HCT116 (cell line): ENCODE data around the gene CACNA1A. TPM values are rescaled to one million over a fixed set of nuclear protein-coding genes. Genes with fewer than 3 reads are reported as not detected.

ENCODE experiments used
- ATAC-seq: fragments of 200-7000 bp; cut with Tn5 transposase; 2 replicates; pipeline ENCODE4 v1.9.1; 2020; ENCODE audit warnings: mild to moderate bottlenecking, moderate library complexity
- BruUV-seq: library from RNA; stranded (reverse); fragments of 400-500 nt; replicated peaks from 2 replicates; lab custom pipeline; 2021; lab: Mats Ljungman, UMichigan
- CTCF ChIA-PET: fragments of 300-600 bp; sonication (Branson Sonifier 250); formaldehyde crosslinking; loops from one replicate; lab custom pipeline; 2021; ENCODE audit warnings: antibody characterized with exemption; lab: Charles Lee
- POLR2A ChIA-PET: fragments of 300-600, 350-600 bp; sonication (Branson Sonifier 250); formaldehyde crosslinking; loops from one replicate; lab custom pipeline; 2021; ENCODE audit warnings: antibody characterized with exemption; lab: Charles Lee
- RAD21 ChIA-PET, 2 experiments: fragments of 300-600 bp; sonication (Branson Sonifier 250); formaldehyde crosslinking; loops; one replicate each; lab custom pipeline; 2023; ENCODE audit warnings: low total read pairs in 2 of 2; ENCODE audit not compliant: uncharacterized antibody in 2 of 2, unreplicated experiment in 2 of 2, low non-redundant PET in 1 of 2; lab: Charles Lee
- DNase-seq: peaks from one replicate; pipeline ENCODE4 v3.0.0-alpha.2; 2010; ENCODE audit warnings: low read depth, low spot score
- H2AFZ ChIP-seq: fragments of 200-600 bp; shearing (Covaris generic), sonication (generic); 2 replicates; pipeline ENCODE4 v1.6.1; 2017; ENCODE audit warnings: low read depth, mixed run types, mixed read lengths, antibody characterized with exemption, low read length; ENCODE audit not compliant: poor library complexity, severe bottlenecking
- H3K27ac ChIP-seq: 2 replicates; pipeline ENCODE4 v1.5.1; 2012; ENCODE audit warnings: low read depth, low read length
- H3K27me3 ChIP-seq: fragments of 200-600 bp; sonication (generic); 2 replicates; pipeline ENCODE4 v1.6.1; 2016; ENCODE audit warnings: mixed run types, low read length, mixed read lengths; ENCODE audit not compliant: insufficient read depth
- H3K36me3 ChIP-seq, 2 experiments: fragments of 200-500 bp in 1 of 2; fragments of 200-600 bp in 1 of 2; sonication (Bioruptor generic) in 1 of 2; sonication (generic) in 1 of 2; 2 replicates each; pipeline versions ENCODE4 v1.5.1 to v1.6.1; 2014 to 2016; ENCODE audit warnings: low read length in 2 of 2, inconsistent platforms in 1 of 2, mixed read lengths in 1 of 2, mixed run types in 1 of 2; ENCODE audit not compliant: insufficient read depth in 2 of 2, control insufficient read depth in 1 of 2
- H3K4me1 ChIP-seq, 2 experiments: fragments of 200-600 bp in 1 of 2; sonication (generic) in 1 of 2; 2 replicates each; pipeline versions ENCODE4 v1.5.1 to v1.6.1; 2012 to 2017; ENCODE audit warnings: low read length in 2 of 2, inconsistent platforms in 1 of 2, mild to moderate bottlenecking in 1 of 2, mixed read lengths in 1 of 2, mixed run types in 1 of 2, moderate library complexity in 1 of 2; ENCODE audit not compliant: insufficient read depth in 2 of 2, control insufficient read depth in 1 of 2
- H3K4me2 ChIP-seq: fragments of 200-600 bp; sonication (generic); 2 replicates; pipeline ENCODE4 v1.6.1; 2017; ENCODE audit warnings: mixed run types, low read length, mixed read lengths
- H3K4me3 ChIP-seq, 2 experiments: fragments of 200-600 bp in 1 of 2; sonication (generic) in 1 of 2; replicated peaks in 1 of 2; 2 replicates each; pipeline ENCODE4 v1.5.1; 2011 to 2016; ENCODE audit warnings: low read length in 2 of 2, control low read depth in 1 of 2, low read depth in 1 of 2, mild to moderate bottlenecking in 1 of 2, mixed read lengths in 1 of 2, mixed run types in 1 of 2
- H3K79me2 ChIP-seq: fragments of 200-600 bp; sonication (generic); 2 replicates; pipeline ENCODE4 v1.6.1; 2017; ENCODE audit warnings: mild to moderate bottlenecking, mixed run types, low read length, moderate library complexity, mixed read lengths; ENCODE audit not compliant: insufficient read depth
- H3K9ac ChIP-seq: fragments of 200-600 bp; sonication (generic); 2 replicates; pipeline ENCODE4 v1.6.1; 2016; ENCODE audit warnings: low read length, mixed read lengths
- H3K9me2 ChIP-seq: fragments of 200-600 bp; sonication (generic), shearing (Covaris generic); 2 replicates; pipeline ENCODE4 v1.6.1; 2017; ENCODE audit warnings: mixed run types, mild to moderate bottlenecking, moderate library complexity; ENCODE audit not compliant: insufficient read depth
- H3K9me3 ChIP-seq, 2 experiments: fragments of 200-500 bp in 1 of 2; fragments of 200-600 bp in 1 of 2; sonication (Bioruptor generic) in 1 of 2; sonication (generic) in 1 of 2; 2 replicates each; pipeline ENCODE4 v1.6.1; 2014 to 2017; ENCODE audit warnings: low read length in 2 of 2, mixed read lengths in 2 of 2, inconsistent platforms in 1 of 2, low read depth in 1 of 2, mild to moderate bottlenecking in 1 of 2, mixed run types in 1 of 2, moderate library complexity in 1 of 2; ENCODE audit not compliant: control insufficient read depth in 1 of 2, insufficient read depth in 1 of 2
- H4K20me1 ChIP-seq: fragments of 200-600 bp; sonication (generic), shearing (Covaris generic); 2 replicates; pipeline ENCODE4 v1.6.1; 2017; ENCODE audit warnings: mixed run types, mild to moderate bottlenecking, moderate library complexity; ENCODE audit not compliant: insufficient read depth
- ATF3 ChIP-seq: IDR thresholded peaks from 2 replicates; pipeline ENCODE4 v1.6.1; 2012
- CBX3 ChIP-seq: IDR thresholded peaks from 2 replicates; pipeline ENCODE4 v1.6.1; 2012; ENCODE audit warnings: low read depth
- CEBPB ChIP-seq: IDR thresholded peaks from 2 replicates; pipeline ENCODE4 v1.6.1; 2012; ENCODE audit warnings: low read depth
- CTCF ChIP-seq, 3 experiments: fragments of 200-600 bp in 1 of 3; sonication (generic) in 1 of 3; IDR thresholded peaks in 2 of 3; conservative IDR thresholded peaks in 1 of 3; 2 replicates each; pipeline ENCODE4 v1.5.1; 2012 to 2017; ENCODE audit warnings: low read depth in 2 of 3, low read length in 2 of 3, antibody characterized with exemption in 1 of 3, borderline replicate concordance in 1 of 3, control low read depth in 1 of 3, mild to moderate bottlenecking in 1 of 3, mixed read lengths in 1 of 3, mixed run types in 1 of 3, moderate library complexity in 1 of 3; ENCODE audit not compliant: insufficient read depth in 1 of 3
- EGR1 ChIP-seq: IDR thresholded peaks from 2 replicates; pipeline ENCODE4 v1.6.1; 2012; ENCODE audit warnings: low read depth
- ELF1 ChIP-seq: IDR thresholded peaks from 2 replicates; pipeline ENCODE4 v1.6.1; 2012; ENCODE audit warnings: low read depth, borderline replicate concordance
- EZH2 ChIP-seq: fragments of 200-600 bp; sonication (generic); IDR thresholded peaks from 2 replicates; pipeline ENCODE4 v1.6.1; 2017; ENCODE audit warnings: antibody characterized with exemption, mixed run types
- MAX ChIP-seq: IDR thresholded peaks from 2 replicates; pipeline ENCODE4 v1.6.1; 2012
- RAD21 ChIP-seq: IDR thresholded peaks from 2 replicates; pipeline ENCODE4 v1.6.1; 2012; ENCODE audit warnings: low read depth, mild to moderate bottlenecking
- REST ChIP-seq: IDR thresholded peaks from 2 replicates; pipeline ENCODE4 v1.6.1; 2012; ENCODE audit warnings: low read depth
- SP1 ChIP-seq: IDR thresholded peaks from 2 replicates; pipeline ENCODE4 v1.6.1; 2012; ENCODE audit warnings: low read depth
- SRF ChIP-seq: IDR thresholded peaks from 2 replicates; pipeline ENCODE4 v1.6.1; 2012; ENCODE audit warnings: low read depth
- YY1 ChIP-seq: IDR thresholded peaks from 2 replicates; pipeline ENCODE4 v1.6.1; 2011; ENCODE audit warnings: low read length, low read depth, moderate library complexity, mild to moderate bottlenecking; ENCODE audit not compliant: insufficient replicate concordance; ENCODE audit errors: extremely low read depth
- ZNF274 ChIP-seq: fragments of 200-500 bp; sonication (Bioruptor generic); IDR thresholded peaks from 2 replicates; pipeline ENCODE4 v1.6.1; 2014; ENCODE audit warnings: mild to moderate bottlenecking, low read depth, low read length, inconsistent platforms
- intact Hi-C: fragments of 100-400 bp; cut with micrococcal nuclease; formaldehyde crosslinking; loops from 2 replicates; pipeline ENCODE4 v1.10.0; 2022
- total RNA-seq: library from RNA; stranded (reverse); gene quantifications from one replicate; pipeline ENCODE4 v1.2.1, GENCODE V29; 2021; ENCODE audit not compliant: unreplicated experiment

CACNA1A gene
- total RNA-seq, 1 experiment from 2014 or later: 7.5 TPM

GRCh38 chr19:13212759-13213330 is 293.4 kb downstream of the CACNA1A start (continued):
- TF ChIP-seq SRF: no peak
- no peak for TF ChIP-seq CEBPB

- no peak overlapping the region for H3K9ac ChIP-seq
- H4K20me1 ChIP-seq: no peaks in the 10 kb centered on the region
- CTCF ChIA-PET: no interaction called here
- H3K4me2 ChIP-seq: no peak overlapping the region
- intact Hi-C loops: no loop called here
- POLR2A ChIA-PET: no interaction called here
- ATAC-seq (no peak), DNase-seq (no peak)
- BruUV-seq: no TSS peak
- H2AFZ ChIP-seq: no peak overlapping the region
- H3K9me3 ChIP-seq: no peaks in the 10 kb centered on the region
- no peaks in the 10 kb centered on the region for H3K79me2 ChIP-seq
- H3K27me3 ChIP-seq: no peaks in the 10 kb centered on the region
- peaks cover 6 to 13% of the 10 kb centered on the region in 2 experiments for H3K4me1 ChIP-seq
- no peak for TF ChIP-seq YY1
- TF ChIP-seq MAX: no peak
- no peak for TF ChIP-seq REST
- no peak for TF ChIP-seq CBX3
- no peak for TF ChIP-seq EGR1
- TF ChIP-seq SRF: no peak
- TF ChIP-seq ELF1: no peak
- no peak for TF ChIP-seq SP1
- no peak for TF ChIP-seq CTCF (IDR thresholded peaks at IDR 0.05 in 2 of 3, conservative IDR thresholded peaks at IDR 0.05 in 1 of 3; ENCODE audit: borderline replicate concordance in 1 of 3, insufficient read depth in 1 of 3, low read depth in 2 of 3, low read length in 2 of 3)
- no peak for TF ChIP-seq ZNF274
- no peak for TF ChIP-seq EZH2
- TF ChIP-seq RAD21: no peak
- TF ChIP-seq ATF3: no peak
- no peak for TF ChIP-seq CEBPB
- H3K27ac ChIP-seq: no peak overlapping the region
- RAD21 ChIA-PET: no interaction called here
- H3K9me2 ChIP-seq: no peaks in the 10 kb centered on the region
- no peak overlapping the region for H3K4me3 ChIP-seq
- no peaks in the 10 kb centered on the region for H3K36me3 ChIP-seq
Observed at GRCh38 chr19:13211426-13212308, 294.6 kb downstream of the CACNA1A start.
